Effector memory CD4-positive, alpha-beta T cell (primary cell): ENCODE measurements around the gene MPI.
"Not testable (repeated sequence)": the region's sequence is repeated elsewhere in the genome, so short reads cannot be mapped to it uniquely, and the experiment has no call there.

Experiments used
- DNase-seq, 3 donors: peaks; one replicate each; pipeline ENCODE4 v3.0.0-alpha.2; 2020
- H3K27ac ChIP-seq: 2 replicates; pipeline ENCODE4 v1.7.0; 2013; ENCODE audit warnings: mild to moderate bottlenecking, low read length, moderate library complexity; ENCODE audit not compliant: insufficient read depth, poor library complexity, severe bottlenecking
- H3K27me3 ChIP-seq: replicated peaks from 2 replicates; pipeline ENCODE4 v1.7.0; 2013; ENCODE audit warnings: mild to moderate bottlenecking, low read length; ENCODE audit not compliant: insufficient read depth, control insufficient read depth, poor library complexity, severe bottlenecking
- H3K36me3 ChIP-seq: 2 replicates; pipeline ENCODE4 v1.7.0; 2013; ENCODE audit warnings: mild to moderate bottlenecking, low read length, moderate library complexity; ENCODE audit not compliant: control insufficient read depth, insufficient read depth
- H3K4me1 ChIP-seq: 2 replicates; pipeline ENCODE4 v1.7.0; 2013; ENCODE audit warnings: low read length, mild to moderate bottlenecking; ENCODE audit not compliant: control insufficient read depth, insufficient read depth, poor library complexity, severe bottlenecking
- H3K4me3 ChIP-seq: 2 replicates; pipeline ENCODE4 v1.7.0; 2013; ENCODE audit warnings: low read length, low read depth, mild to moderate bottlenecking; ENCODE audit not compliant: insufficient read depth, poor library complexity, severe bottlenecking
- H3K9me3 ChIP-seq: 2 replicates; pipeline ENCODE4 v1.7.0; 2013; ENCODE audit warnings: mild to moderate bottlenecking, low read length, moderate library complexity; ENCODE audit not compliant: control insufficient read depth

MPI gene

DNA sequence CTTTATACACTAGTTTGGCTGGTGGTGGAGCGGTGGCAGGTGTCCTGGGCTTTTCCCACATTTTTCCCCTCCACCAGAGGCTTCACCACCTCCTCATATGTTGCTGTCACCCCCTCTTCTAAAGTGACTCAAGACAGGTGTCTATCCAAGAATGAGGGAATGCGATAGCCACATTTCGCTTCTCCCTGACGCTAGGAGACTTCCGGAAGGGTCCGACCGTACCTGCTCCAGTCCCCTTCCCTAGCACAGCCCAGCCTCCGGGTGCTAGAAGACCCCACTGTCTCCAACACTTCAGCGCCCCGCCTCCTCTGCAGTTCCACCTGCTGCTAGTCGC lies 17.2 kb upstream of the MPI start:
- H3K27ac ChIP-seq: peak overlapping the region; percentile 94
- no peaks in the 10 kb centered on the region for H3K27me3 ChIP-seq
- H3K36me3 ChIP-seq: no peaks in the 10 kb centered on the region
- H3K9me3 ChIP-seq: no peaks in the 10 kb centered on the region
- H3K4me1 ChIP-seq: peaks cover 41% of the 10 kb centered on the region
- peak overlapping the region; percentile 67 for H3K4me3 ChIP-seq
- no peak for DNase-seq

DNA sequence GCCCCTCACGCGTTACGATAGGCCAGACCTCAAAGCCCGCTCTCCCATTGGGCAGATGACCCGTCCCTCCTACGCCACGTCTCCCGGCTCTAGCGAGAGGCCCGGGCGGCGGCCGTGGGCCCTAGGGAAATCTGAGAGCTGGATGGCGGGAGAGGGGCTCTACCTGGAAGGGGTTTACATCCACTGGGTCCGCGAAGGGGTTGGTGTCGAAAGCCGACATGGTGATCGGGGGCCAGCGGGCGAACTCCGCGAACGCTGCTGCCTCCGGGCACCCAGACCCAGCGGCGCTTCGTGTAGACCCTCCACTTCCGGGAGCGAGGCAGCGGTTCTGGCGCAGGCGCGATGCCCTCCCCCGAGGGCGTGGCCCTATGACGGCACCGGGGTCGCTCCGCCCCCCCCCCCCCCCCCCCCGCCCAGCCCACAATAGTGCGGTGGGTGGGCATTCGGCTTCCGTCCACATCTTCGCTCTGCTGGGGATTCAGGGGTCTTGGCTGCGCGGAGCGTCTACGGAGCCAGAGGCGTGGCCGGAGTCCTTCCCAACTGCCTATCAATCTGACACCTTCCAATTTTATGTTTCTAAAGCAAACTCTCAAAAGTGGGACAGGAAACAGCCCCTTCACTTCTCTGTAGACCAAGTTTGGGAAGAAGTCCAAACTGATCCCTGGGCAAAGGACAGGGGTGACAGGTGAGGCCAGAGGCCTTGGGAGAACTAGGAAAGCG lies 16.6 kb upstream of the MPI start, which contains the start of gene SCAMP2:
Gene SCAMP2, minus strand, starts transcription at position 330 of the 720 bp plus-strand sequence. Its CDS starts 110 bp downstream, at position 220.
- Histone ChIP-seq H3K27me3 (no peaks in the 10 kb centered on the region), H3K36me3 (no peaks in the 10 kb centered on the region), H3K27ac (peak within 1 kb of the TSS; percentile 94), H3K4me1 (peaks cover 36% of the 10 kb centered on the region), H3K4me3 (peak within 1 kb of the TSS; percentile 67), H3K9me3 (no peaks in the 10 kb centered on the region)
- DNase-seq: peak; percentile 80 to 87 (median 85)

DNA sequence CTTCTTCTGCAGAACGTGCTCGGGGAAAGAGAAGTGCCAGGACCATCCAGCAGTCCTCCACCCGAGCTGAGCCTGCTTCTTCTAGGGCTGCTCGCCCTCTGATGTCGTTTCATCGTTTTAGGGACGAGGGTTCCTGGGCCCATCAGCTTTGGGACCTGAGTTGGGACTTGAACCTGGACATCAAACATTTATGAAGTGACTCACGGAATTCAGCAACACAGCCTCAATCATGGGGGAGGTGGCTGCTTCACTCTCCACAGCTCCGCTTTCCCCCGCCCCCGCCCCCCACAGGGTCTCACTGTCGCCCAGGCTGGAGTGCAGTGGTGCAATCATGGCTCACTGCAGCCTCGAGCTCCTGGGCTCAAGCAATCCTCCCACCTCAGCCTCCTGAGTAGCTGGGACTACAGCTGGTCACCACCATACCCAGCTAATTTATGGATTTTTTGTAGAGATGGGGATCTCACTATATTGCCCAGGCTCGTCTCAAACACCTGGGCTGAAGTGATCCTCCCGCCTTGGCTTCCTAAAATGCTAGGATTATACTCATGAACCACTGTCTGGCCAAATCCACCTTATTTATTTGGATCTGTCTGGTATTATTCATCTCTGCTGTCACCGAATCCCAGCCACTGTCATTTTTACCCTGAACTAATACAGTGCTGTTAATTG lies 16.0 kb upstream of the MPI start:
- Histone ChIP-seq H3K27me3 (no peaks in the 10 kb centered on the region), H3K36me3 (no peaks in the 10 kb centered on the region), H3K4me3 (peak overlapping the region; percentile 67), H3K27ac (peak overlapping the region; percentile 94), H3K9me3 (no peaks in the 10 kb centered on the region), H3K4me1 (peaks cover 29% of the 10 kb centered on the region)
- DNase-seq: no peak

GRCh38 chr15:74878273-74878672 lies 11.6 kb upstream of the MPI start:
- no peak overlapping the region for H3K4me3 ChIP-seq
- H3K9me3 ChIP-seq: no peaks in the 10 kb centered on the region
- H3K27me3 ChIP-seq: no peaks in the 10 kb centered on the region
- no peaks in the 10 kb centered on the region for H3K36me3 ChIP-seq
- H3K4me1 ChIP-seq: no peaks in the 10 kb centered on the region
- no peak overlapping the region for H3K27ac ChIP-seq
- no peak for DNase-seq

DNA sequence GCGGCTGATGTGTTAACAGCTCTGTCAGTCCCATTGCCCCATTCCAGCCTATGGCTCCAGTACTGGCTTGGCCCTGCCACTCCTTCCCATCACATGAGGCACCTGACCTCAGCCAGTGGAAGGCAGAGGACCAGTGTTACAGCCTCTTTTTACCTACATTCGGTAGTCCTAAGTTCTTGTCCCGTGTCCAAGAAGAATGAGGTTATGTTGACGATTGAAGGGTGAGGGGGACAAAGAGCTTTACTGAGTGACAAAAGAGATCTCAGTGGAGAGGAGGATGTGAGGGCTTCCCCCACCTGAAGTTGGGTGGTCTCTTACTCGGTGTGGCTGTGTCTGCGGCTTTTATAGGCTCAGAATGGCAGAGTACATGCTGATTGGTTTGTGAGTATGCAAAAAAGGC lies 7.3 kb upstream of the MPI start:
- H3K4me1 ChIP-seq: no peaks in the 10 kb centered on the region
- H3K4me3 ChIP-seq: no peak overlapping the region
- H3K9me3 ChIP-seq: no peaks in the 10 kb centered on the region
- no peaks in the 10 kb centered on the region for H3K36me3 ChIP-seq
- no peak overlapping the region for H3K27ac ChIP-seq
- DNase-seq: no peak
- H3K27me3 ChIP-seq: no peaks in the 10 kb centered on the region

DNA sequence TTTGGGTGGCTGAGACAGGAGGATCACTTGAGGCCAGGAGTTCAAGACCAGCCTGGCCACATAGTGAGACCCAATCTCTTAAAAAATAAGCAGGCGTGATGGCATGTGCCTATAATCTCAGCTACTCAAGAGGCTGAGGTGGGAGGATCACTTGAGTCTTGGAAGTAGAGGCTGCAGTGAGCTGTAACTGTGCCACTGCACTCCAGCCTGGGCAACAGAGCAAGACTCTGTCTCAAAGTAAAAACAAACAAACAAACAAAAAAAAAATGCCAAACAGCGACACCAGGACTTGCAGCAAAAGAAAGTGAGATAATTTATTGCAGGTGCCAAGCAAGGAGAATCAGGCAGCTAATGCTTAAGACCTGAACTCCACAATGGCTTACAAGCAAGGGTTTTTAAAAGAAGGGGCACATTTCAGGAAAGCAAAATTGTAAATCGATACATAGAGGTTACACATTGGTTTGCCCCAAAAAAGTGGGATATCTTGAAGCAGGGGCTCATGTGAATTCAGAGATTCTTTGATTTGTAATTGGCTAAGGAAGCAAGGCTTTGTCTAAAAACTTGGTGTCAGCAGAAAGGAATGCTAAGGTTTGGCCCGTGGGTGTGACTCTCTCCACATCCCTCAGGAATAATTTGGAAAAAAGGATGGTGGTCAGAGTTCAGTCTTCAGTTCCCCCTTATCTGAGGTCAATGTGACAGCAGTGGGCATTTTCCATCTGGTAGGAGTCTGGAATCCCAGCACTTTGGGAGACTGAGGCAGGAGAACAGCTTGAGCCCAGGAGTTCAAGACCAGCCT lies 5.2 kb upstream of the MPI start:
- Histone ChIP-seq H3K4me1 (peaks cover 4% of the 10 kb centered on the region), H3K36me3 (no peaks in the 10 kb centered on the region), H3K4me3 (no peak overlapping the region), H3K27ac (no peak overlapping the region), H3K27me3 (no peaks in the 10 kb centered on the region), H3K9me3 (no peaks in the 10 kb centered on the region)
- no peak for DNase-seq

DNA sequence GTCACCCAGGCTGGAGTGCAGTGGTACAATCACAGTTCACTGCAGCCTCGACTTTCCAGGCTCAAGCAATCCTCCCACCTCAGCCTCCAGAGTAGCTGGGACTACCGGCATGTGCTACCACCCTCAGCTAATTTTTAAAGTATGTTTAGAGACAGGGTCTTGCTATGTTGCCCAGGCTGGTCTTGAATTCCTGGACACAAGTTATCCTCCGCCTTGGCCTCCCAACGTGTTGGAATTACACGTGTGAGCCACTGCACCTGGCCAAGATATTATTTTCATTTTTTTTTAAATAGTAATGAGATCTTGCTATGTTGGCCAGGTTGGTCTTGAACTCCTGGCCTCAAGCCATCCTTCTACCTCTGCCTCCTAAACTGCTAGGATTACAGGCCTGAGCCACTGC lies 4.4 kb upstream of the MPI start:
- H3K4me1 ChIP-seq: peaks cover 9% of the 10 kb centered on the region
- no peak overlapping the region for H3K4me3 ChIP-seq
- no peaks in the 10 kb centered on the region for H3K9me3 ChIP-seq
- H3K36me3 ChIP-seq: no peaks in the 10 kb centered on the region
- no peaks in the 10 kb centered on the region for H3K27me3 ChIP-seq
- DNase-seq: no peak
- no peak overlapping the region for H3K27ac ChIP-seq

DNA sequence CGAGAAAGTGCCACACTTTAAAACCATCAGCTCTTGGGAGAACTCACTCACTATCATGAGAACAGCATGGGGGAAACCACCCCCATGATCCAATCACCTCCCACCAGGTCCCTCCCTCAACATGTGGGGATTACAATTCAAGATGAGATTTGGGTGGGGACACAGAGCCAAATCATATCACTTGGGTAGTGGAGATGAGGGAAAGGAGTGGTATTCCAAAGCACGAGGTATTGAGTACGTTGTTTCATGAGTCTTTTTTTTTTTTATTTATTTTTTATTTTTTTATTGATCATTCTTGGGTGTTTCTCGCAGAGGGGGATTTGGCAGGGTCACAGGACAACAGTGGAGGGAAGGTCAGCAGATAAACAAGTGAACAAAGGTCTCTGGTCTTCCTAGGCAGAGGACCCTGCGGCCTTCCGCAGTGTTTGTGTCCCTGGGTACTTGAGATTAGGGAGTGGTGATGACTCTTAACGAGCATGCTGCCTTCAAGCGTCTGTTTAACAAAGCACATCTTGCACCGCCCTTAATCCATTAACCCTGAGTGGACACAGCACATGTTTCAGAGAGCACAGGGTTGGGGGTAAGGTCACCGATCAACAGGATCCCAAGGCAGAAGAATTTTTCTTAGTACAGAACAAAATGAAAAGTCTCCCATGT lies 2.2 kb upstream of the MPI start:
- DNase-seq, H3K27me3 ChIP-seq: not testable (repeated sequence)
- H3K4me1 ChIP-seq: peaks cover 12% of the 10 kb centered on the region

DNA sequence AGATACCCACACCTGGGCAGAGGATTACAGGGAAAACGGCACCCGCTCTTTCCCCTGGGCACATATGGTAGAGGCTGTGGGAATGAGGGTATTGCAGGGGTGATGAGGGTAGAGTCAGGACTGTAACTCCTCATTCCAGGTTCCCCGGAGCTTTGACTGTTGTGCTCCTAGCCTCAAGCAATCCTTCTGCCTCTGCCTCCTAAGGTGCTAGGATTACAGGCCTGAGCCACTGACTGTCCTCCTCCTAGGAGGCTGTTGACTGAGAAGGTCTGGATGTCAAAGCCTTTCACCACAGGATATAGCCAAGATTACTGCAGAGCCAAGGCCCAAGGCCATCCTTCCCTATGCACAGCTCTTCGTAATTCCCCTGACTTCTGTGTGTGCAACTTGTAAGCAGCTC lies 1.1 kb upstream of the MPI start:
- H3K27ac ChIP-seq: no peak overlapping the region
- no peaks in the 10 kb centered on the region for H3K9me3 ChIP-seq
- no peak overlapping the region for H3K4me3 ChIP-seq
- H3K36me3 ChIP-seq: peaks cover 7% of the 10 kb centered on the region
- peaks cover 22% of the 10 kb centered on the region for H3K4me1 ChIP-seq
- DNase-seq: no peak
- H3K27me3 ChIP-seq: no peaks in the 10 kb centered on the region

More for the DNA sequence above, 2.2 kb upstream of the MPI start:
- not testable (repeated sequence) for H3K27ac ChIP-seq, H3K36me3 ChIP-seq, H3K4me3 ChIP-seq, H3K9me3 ChIP-seq
